GM19455 (cell line): ENCODE measurements around the gene CDH10.

ENCODE experiments used
- ATAC-seq: cut with Tn5 transposase; IDR thresholded peaks from one replicate; pipeline ENCODE4 v1.9.1; 2021; ENCODE audit not compliant: unreplicated experiment

The CDH10 gene

DNA sequence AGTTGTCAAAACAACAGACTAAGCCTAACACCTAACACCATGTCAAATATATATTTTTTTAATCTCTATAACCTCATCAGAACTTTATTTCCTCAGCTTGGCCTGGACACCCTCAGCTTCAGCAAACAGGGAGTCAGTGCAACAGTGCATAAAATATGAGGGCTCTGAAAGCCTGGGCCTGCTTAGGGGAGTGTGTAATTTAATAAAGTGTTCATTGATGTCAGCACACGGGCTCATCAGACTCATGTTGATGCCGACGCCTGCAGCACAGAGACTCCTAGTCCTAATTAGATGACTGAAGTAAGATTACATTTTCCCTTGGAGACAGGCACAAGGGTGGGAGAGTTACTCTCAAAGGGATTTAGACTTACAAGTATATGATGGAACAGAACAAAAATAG lies 37.8 kb downstream of the CDH10 start:
- no peak for ATAC-seq

GRCh38 chr5:24602188-24602587 lies 42.6 kb downstream of the CDH10 start:
- ATAC-seq: no peak

GRCh38 chr5:24598956-24599355 lies 45.8 kb downstream of the CDH10 start:
- ATAC-seq: no peak

GRCh38 chr5:24595329-24595728 lies 49.4 kb downstream of the CDH10 start:
- ATAC-seq: no peak

GRCh38 chr5:24591426-24591825 lies 53.4 kb downstream of the CDH10 start:
- no peak for ATAC-seq

DNA sequence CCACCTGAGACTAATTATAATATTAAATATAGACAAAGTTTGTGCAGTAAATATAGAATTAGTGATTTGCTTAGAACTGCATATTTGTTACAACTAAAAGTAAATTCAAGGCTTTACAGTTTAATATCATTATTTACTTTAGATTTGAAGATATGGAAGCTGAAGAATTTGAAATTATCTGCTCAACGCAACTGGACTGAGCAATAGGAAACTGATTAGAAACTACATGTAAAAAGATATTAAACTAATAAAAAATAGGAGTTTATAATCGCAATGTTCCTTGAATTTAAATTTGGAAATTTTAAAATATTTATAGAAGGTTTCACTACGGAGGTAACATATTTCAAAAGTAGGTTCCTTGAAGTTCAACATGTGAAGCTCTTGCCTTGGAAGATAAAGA lies 55.2 kb downstream of the CDH10 start:
- ATAC-seq: no peak

GRCh38 chr5:24585751-24586150 lies 59.0 kb downstream of the CDH10 start:
- no peak for ATAC-seq

- ATAC-seq: no peak
Observed at GRCh38 chr5:24571302-24571701, 73.5 kb downstream of the CDH10 start.

DNA sequence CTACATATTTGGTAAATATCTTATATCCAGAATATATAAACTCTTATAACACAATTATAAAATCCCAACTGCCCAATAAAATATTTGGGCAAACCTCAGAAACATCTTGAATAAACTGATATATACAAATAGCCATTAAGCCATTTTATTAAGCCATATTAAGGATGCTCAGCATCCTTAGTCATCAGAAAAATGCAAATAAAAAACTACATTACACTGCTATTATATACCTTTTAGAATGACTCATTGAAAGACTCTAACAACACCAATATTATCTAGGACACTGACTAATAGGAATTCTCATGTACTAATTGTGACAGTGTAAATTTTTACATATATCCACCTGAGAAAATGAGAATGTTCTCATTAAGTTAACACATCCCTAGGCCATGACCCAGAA lies 77.8 kb downstream of the CDH10 start:
- ATAC-seq: no peak

- no peak for ATAC-seq
Observed at GRCh38 chr5:24555229-24555628, 89.5 kb downstream of the CDH10 start.

GRCh38 chr5:24547132-24547531 lies 97.6 kb downstream of the CDH10 start:
- ATAC-seq: no peak

DNA sequence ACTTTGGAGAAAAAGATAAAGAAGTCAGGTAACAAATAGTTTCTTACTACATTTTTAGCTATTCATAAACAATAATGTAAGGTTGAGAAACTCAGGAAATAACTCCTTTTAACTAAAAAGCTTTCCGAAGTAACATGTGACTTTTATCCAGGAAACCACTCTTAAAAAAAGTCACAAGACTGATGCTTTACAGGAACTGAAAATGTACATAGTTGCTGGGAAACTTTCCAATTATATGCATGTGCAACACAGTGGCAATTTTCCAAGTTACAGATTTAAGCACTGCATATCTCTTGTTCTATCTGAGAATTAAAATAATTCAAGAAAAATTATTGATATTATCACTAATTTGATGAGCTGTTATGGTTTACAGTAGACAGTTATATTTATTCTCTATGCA lies 105.2 kb downstream of the CDH10 start:
- no peak for ATAC-seq

GRCh38 chr5:24538346-24538745 lies 106.4 kb downstream of the CDH10 start:
- ATAC-seq: no peak

- ATAC-seq: no peak
Observed at GRCh38 chr5:24535646-24536045, 109.1 kb downstream of the CDH10 start.

DNA sequence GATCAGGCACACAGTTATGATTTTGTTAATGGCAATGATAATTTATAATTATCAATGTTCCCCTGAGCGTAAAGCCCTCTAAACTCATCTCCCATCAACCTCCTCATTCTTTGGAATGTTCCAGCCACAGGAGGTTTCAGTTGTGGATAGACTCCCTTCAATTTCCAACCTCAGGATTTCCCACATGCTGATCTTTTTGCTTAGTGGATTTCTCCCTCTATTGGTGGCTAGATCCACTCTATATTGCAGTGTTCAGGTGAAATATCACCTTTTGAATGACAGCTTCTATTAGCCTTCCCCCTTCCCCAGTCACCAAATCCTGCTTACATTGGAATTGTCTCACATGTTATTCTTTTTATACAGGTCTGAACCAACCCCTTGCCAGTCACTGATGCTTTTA lies 113.9 kb downstream of the CDH10 start:
- ATAC-seq: no peak

- no peak for ATAC-seq
Observed at GRCh38 chr5:24525414-24525813, 119.4 kb downstream of the CDH10 start.

- no peak for ATAC-seq
Observed at GRCh38 chr5:24512423-24512822, 132.4 kb downstream of the CDH10 start.

- ATAC-seq: no peak
Observed at GRCh38 chr5:24510523-24510988, 134.2 kb downstream of the CDH10 start.

- ATAC-seq: no peak
Observed at GRCh38 chr5:24509943-24510342, 134.8 kb downstream of the CDH10 start.

DNA sequence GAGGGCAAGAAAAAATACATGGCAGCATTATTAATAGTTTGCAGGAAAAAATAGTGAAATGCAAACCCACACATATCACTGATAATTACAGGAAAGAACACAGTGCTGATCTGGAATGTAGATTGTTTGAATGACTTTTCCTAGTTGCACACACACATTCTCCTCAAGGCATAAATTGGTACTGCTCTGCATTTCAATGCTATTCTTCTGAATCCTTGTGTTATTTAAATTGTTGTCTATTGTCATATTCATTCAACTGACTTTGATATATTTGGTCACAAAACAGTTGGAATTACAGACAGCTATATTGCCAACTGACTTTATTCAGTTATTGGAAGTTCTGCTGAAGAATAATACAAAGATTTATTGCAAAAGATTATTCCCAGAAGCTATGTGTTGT lies 139.5 kb downstream of the CDH10 start:
- no peak for ATAC-seq

DNA sequence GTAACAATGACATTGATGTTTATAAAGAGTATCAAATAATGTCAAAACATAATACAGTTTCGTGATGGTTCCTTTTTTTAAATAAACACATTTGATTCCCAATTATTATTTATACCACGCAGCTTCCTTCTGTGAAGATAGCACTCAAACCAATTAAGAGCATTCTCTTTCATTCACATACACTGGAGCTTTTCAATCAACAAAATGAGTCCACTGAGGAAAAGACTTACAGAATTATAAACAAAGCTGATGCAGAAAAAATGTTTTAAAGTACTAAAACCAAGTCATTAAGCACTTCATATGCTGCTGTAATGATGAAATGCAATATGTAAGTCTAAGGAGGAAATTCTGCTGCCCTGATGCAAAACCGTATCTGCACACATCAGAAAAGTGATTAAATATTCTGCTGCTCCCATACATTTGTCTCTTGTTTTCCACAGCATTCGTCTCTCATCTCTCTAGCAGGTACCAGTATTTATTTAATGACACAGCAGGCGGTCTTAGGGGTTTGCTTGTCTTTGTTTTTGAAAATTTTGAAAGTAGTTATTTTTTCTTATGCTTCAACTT lies 147.1 kb downstream of the CDH10 start:
- no peak for ATAC-seq

- ATAC-seq: no peak
Observed at GRCh38 chr5:24497145-24497544, 147.6 kb downstream of the CDH10 start.

- ATAC-seq: no peak
Observed at GRCh38 chr5:24496268-24496667, 148.5 kb downstream of the CDH10 start.

- ATAC-seq: no peak
Observed at GRCh38 chr5:24492229-24492628, 152.5 kb downstream of the CDH10 start.
